T-cell (primary cell): ENCODE results near the gene ZNHIT1. TPM values are rescaled to one million over a fixed set of nuclear protein-coding genes. Genes with fewer than 3 reads are reported as not detected.
"Not testable (repeated sequence)": the region's sequence is repeated elsewhere in the genome, so short reads cannot be mapped to it uniquely, and the experiment has no call there.

Experiments
- ATAC-seq, 4 experiments: fragments of 200-7000 bp in 3 of 4; fragments of 150-1000 bp in 1 of 4; cut with Tn5 transposase; replicated peaks in 1 of 4; 1 replicate in 3 of 4; 2 replicates in 1 of 4; pipeline ENCODE4 v1.10.0; 2021; ENCODE audit warnings: moderate library complexity in 3 of 4, mild to moderate bottlenecking in 2 of 4, moderate number of reproducible peaks in 1 of 4
- CTCF ChIA-PET, 2 donors: fragments of 300-600 bp; sonication (Branson Sonifier 250); formaldehyde crosslinking; loops; one replicate each; lab custom pipeline; 2022; ENCODE audit warnings: antibody characterized with exemption in 2 of 2; lab: Charles Lee
- POLR2A ChIA-PET, 2 donors: fragments of 300-600 bp; sonication (Branson Sonifier 250); formaldehyde crosslinking; loops; one replicate each; lab custom pipeline; 2022; ENCODE audit warnings: antibody characterized with exemption in 2 of 2; lab: Charles Lee
- DNase-seq, 35 experiments: peaks; one replicate each; pipeline versions ENCODE4 v3.0.0 to v3.0.0-alpha.2; 2013 to 2023
- H3K27ac ChIP-seq: one replicate; pipeline ENCODE4 v1.5.1; 2013; ENCODE audit warnings: low read length
- H3K27me3 ChIP-seq, 2 experiments: replicated peaks in 1 of 2; 1 replicate in 1 of 2; 2 replicates in 1 of 2; pipeline versions ENCODE4 v1.6.1 to v1.7.0; 2013; ENCODE audit warnings: low read length in 1 of 2, mixed read lengths in 1 of 2; ENCODE audit not compliant: control insufficient read depth in 2 of 2, insufficient read depth in 2 of 2; ENCODE audit errors: extremely low read depth in 1 of 2
- H3K36me3 ChIP-seq, 2 donors: 1 replicate in 1 of 2; 2 replicates in 1 of 2; pipeline versions ENCODE4 v1.6.1 to v1.7.0; 2013; ENCODE audit warnings: low read length in 1 of 2; ENCODE audit not compliant: control insufficient read depth in 2 of 2, insufficient read depth in 1 of 2; ENCODE audit errors: extremely low read depth in 1 of 2
- H3K4me1 ChIP-seq, 2 experiments: 1 replicate in 1 of 2; 2 replicates in 1 of 2; pipeline versions ENCODE4 v1.6.1 to v1.7.0; 2013; ENCODE audit warnings: low read length in 2 of 2, mixed read lengths in 1 of 2; ENCODE audit not compliant: insufficient read depth in 2 of 2, control insufficient read depth in 1 of 2; ENCODE audit errors: extremely low read depth in 1 of 2
- H3K4me3 ChIP-seq, 2 donors: 1 replicate in 1 of 2; 2 replicates in 1 of 2; pipeline versions ENCODE4 v1.5.1 to v1.7.0; 2013; ENCODE audit warnings: mild to moderate bottlenecking in 2 of 2, low read length in 1 of 2, moderate library complexity in 1 of 2; ENCODE audit not compliant: control insufficient read depth in 1 of 2; ENCODE audit errors: extremely low read depth in 1 of 2
- H3K9me3 ChIP-seq: 2 replicates; pipeline ENCODE4 v1.7.0; 2013
- H3K27ac Mint-ChIP-seq, 2 donors: one replicate each; pipeline ENCODE4 v1.8.0; 2020 to 2021; ENCODE audit warnings: mild to moderate bottlenecking in 2 of 2, mixed read lengths in 2 of 2
- H3K27me3 Mint-ChIP-seq, 2 donors: one replicate each; pipeline ENCODE4 v1.8.0; 2021 to 2022; ENCODE audit warnings: mixed read lengths in 2 of 2
- H3K36me3 Mint-ChIP-seq: one replicate; pipeline ENCODE4 v1.8.0; 2021; ENCODE audit warnings: mixed read lengths
- H3K4me1 Mint-ChIP-seq, 3 donors: one replicate each; pipeline ENCODE4 v1.8.0; 2020 to 2022; ENCODE audit warnings: mixed read lengths in 3 of 3, mild to moderate bottlenecking in 1 of 3
- H3K4me3 Mint-ChIP-seq, 3 donors: one replicate each; pipeline ENCODE4 v1.8.0; 2020 to 2022; ENCODE audit warnings: mild to moderate bottlenecking in 3 of 3, mixed read lengths in 3 of 3, moderate library complexity in 3 of 3
- H3K9me3 Mint-ChIP-seq, 3 donors: one replicate each; pipeline ENCODE4 v1.8.0; 2020 to 2022; ENCODE audit warnings: mixed read lengths in 3 of 3
- WGBS: methylation state at CpG from one replicate; pipeline ENCODE4 v1.1.5; 2013; ENCODE audit warnings: missing lambda C conversion rate; ENCODE audit not compliant: insufficient coverage; 5-methylcytosine and 5-hydroxymethylcytosine counted together
- total RNA-seq, 35 experiments: library from RNA in 6 of 35; stranded (reverse) in 6 of 35; fragments of 120-200 nt in 1 of 35; gene quantifications; one replicate each; pipeline versions ENCODE4 v1.2.1 to v1.2.4 and lab custom pipeline; 2013 to 2026

Gene ZNHIT1
- total RNA-seq, 5 donors from 2014 or later (not counting 1 experiment from before 2014, with no cell fraction given): 32.9 to 54.1 (median 50.4) TPM

DNA sequence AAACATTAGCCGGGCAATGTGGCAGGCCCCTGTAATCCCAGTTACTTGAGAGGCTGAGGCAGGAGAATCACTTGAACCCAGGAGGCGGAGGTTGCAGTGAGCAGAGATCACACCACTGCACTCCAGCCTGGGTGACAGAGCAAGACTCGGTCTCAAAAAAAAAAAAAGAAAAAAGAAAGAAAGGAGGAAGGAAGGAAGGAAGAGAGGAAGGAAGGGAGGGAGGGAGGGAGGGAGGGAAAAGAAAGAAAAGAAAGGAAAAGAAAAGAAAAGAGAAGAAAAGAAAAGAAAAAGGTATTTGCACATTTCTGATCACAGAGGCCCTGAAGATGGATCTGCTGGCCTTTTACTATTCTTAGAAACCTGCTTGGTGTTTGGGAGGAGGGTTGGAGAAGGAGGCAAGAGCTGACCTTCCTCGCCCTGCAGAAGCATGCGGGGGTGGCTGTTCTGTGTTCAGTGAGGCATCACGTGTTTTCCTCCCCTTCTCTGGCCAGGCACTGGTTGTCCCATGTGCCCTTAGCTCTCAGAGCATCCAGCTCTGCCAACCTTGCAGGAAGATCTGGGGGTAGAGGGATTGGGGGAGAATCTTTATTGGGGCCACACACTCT, 46.2 kb downstream of the ZNHIT1 start:
- H3K4me3 Mint-ChIP-seq, POLR2A ChIA-PET, H3K4me1 Mint-ChIP-seq, H3K4me3 ChIP-seq, CTCF ChIA-PET, ATAC-seq, H3K27ac Mint-ChIP-seq, H3K9me3 Mint-ChIP-seq, H3K9me3 ChIP-seq, H3K36me3 Mint-ChIP-seq, H3K4me1 ChIP-seq, DNase-seq, H3K27ac ChIP-seq, H3K36me3 ChIP-seq: not testable (repeated sequence)
- peaks cover 8 to 19% of the 10 kb centered on the region in 2 donors for H3K27me3 Mint-ChIP-seq
- H3K27me3 ChIP-seq: peaks cover 0 to 23% of the 10 kb centered on the region in 2 experiments
- WGBS: 60% methylated on average over 4 of the region's 6 CpGs

DNA sequence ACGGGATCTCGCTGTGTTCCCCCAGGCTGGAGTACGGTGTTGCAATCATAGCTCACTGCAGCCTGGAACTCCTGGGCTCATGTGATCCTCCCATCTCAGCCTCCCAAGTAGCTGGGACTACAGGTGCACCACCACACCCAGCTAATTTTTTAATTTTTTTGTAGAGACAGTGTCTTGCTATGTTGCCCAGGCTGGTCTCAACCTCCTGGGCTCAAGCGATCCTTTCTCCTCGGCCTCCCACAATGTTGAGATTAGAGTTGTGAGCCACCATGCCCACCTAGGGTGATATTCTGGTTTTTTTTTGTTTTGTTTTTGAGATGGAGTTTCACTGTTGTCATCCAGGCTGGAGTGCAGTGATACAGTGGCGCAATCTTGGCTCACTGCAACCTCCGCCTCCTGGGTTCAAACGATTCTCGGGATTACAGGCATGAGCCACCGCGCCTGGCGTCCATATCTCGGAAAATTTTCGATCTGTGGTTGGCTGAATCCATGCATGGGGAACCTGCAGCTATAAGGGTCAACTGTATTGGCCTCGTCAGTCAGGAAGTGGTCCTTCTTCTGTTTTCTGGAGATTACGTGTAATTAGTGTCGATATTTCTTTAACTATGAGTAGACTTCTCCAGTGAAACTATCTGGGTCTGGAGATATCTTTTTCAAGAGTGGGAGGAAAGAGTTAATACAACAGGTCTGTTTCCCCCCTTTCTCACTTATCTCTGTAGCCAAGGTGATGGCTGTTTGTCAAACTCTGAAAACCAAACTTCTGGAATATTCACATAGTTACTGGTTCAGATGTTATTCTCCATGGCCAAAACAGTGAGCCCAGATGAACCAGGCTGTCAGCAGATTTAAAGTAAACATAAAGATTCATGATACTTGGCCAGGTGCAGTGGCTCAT, 47.9 kb downstream of the ZNHIT1 start:
- CTCF ChIA-PET: interaction anchor here in 1 of 2 donors (0.7 kb wide), 1 partner anchor 36 kb away, joined by 3 read pairs; no protein-coding TSS in a partner anchor
- H3K9me3 ChIP-seq: no peaks in the 10 kb centered on the region
- 55% methylated on average over 5 of the region's 17 CpGs for WGBS
- H3K4me3 ChIP-seq: no peak overlapping the region
- POLR2A ChIA-PET: interaction anchor here in 1 of 2 donors (0.6 kb wide), 1 partner anchor 8 kb away, joined by 4 read pairs; no protein-coding TSS in a partner anchor
- peaks cover 0 to 34% of the 10 kb centered on the region in 2 experiments for H3K27me3 ChIP-seq
- Mint-ChIP-seq H3K9me3 (no peaks in the 10 kb centered on the region), H3K4me1 (no peaks in the 10 kb centered on the region), H3K27me3 (peaks cover 14 to 23% of the 10 kb centered on the region in 2 donors), H3K27ac (no peak overlapping the region), H3K36me3 (no peaks in the 10 kb centered on the region), H3K4me3 (no peak overlapping the region)
- H3K27ac ChIP-seq: no peak overlapping the region
- H3K36me3 ChIP-seq: no peaks in the 10 kb centered on the region
- ATAC-seq: no peak
- no peaks in the 10 kb centered on the region for H3K4me1 ChIP-seq
- DNase-seq: no peak

DNA sequence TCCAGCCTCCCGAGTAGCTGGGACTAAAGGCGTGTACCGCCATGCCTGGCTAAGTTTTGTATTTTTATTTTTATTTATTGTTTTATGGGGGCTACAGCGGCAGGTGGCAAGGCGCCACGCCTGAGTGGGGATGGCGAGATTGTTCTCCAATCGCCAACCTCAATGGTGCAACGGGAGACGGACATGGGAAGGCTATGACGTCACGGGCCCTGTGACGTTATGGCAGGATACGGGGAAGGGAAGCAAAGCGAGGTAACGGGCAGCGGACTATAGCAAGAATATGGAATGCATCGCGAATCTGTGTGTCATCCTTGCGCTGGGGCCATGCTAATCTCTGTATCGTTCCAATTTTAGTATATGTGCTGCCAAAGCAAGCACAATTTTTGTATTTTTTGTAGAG, 51.7 kb downstream of the ZNHIT1 start:
- Mint-ChIP-seq H3K4me1 (no peaks in the 10 kb centered on the region), H3K27me3 (peaks cover 14 to 21% of the 10 kb centered on the region in 2 donors), H3K36me3 (no peaks in the 10 kb centered on the region), H3K4me3 (no peak overlapping the region), H3K9me3 (no peaks in the 10 kb centered on the region), H3K27ac (no peak overlapping the region)
- Histone ChIP-seq H3K4me1 (no peaks in the 10 kb centered on the region), H3K4me3 (no peak overlapping the region), H3K27me3 (peaks cover 0 to 34% of the 10 kb centered on the region in 2 experiments), H3K9me3 (no peaks in the 10 kb centered on the region), H3K36me3 (no peaks in the 10 kb centered on the region), H3K27ac (no peak overlapping the region)
- DNase-seq (no peak), ATAC-seq (no peak)
- ChIA-PET POLR2A (no interaction called here), CTCF (no interaction called here)
- WGBS: 93% methylated on average over 17 of the region's 21 CpGs

DNA sequence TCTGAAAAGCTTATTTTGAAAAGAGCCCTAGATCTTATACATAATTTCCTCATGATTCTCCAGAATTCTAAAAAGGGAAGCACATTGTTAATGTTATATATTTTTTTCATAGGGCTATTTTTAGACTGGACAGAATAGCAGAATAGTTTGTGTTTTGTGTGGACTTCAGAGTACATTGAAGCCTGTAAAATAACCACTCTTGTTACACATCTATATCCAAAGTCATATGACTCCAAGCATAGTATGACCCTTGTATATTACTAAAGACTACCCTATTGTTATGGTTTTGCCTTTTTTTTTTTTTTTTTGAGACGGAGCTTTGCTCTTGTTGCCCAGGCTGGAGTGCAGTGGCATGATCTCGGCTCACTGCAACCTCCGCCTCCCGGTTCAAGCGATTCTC, 53.1 kb downstream of the ZNHIT1 start:
- DNase-seq (no peak), ATAC-seq (no peak)
- no peak overlapping the region for H3K4me3 Mint-ChIP-seq
- no peak overlapping the region for H3K27ac ChIP-seq
- peaks cover 12 to 22% of the 10 kb centered on the region in 2 donors for H3K27me3 Mint-ChIP-seq
- CTCF ChIA-PET: interaction anchor here in 1 of 2 donors (0.6 kb wide), 1 partner anchor 70 kb away, joined by 5 read pairs; the partner anchor contains the start of gene MOGAT3
- WGBS: 85% methylated on average over 4 of the region's 5 CpGs
- no peaks in the 10 kb centered on the region for H3K4me1 Mint-ChIP-seq
- H3K9me3 ChIP-seq: no peaks in the 10 kb centered on the region
- no peaks in the 10 kb centered on the region for H3K9me3 Mint-ChIP-seq
- peaks cover 0 to 30% of the 10 kb centered on the region in 2 experiments for H3K27me3 ChIP-seq
- no peaks in the 10 kb centered on the region for H3K36me3 Mint-ChIP-seq
- POLR2A ChIA-PET: no interaction called here
- H3K4me3 ChIP-seq: no peak overlapping the region
- no peaks in the 10 kb centered on the region for H3K4me1 ChIP-seq
- no peaks in the 10 kb centered on the region for H3K36me3 ChIP-seq
- no peak overlapping the region for H3K27ac Mint-ChIP-seq

GRCh38 chr7:101273206-101273605, 55.2 kb downstream of the ZNHIT1 start:
- Mint-ChIP-seq H3K27me3 (peaks cover 19 to 31% of the 10 kb centered on the region in 2 donors), H3K4me3 (no peak overlapping the region), H3K4me1 (no peaks in the 10 kb centered on the region), H3K27ac (no peak overlapping the region), H3K9me3 (no peaks in the 10 kb centered on the region), H3K36me3 (no peaks in the 10 kb centered on the region)
- DNase-seq (no peak), ATAC-seq (no peak)
- H3K9me3 ChIP-seq: no peaks in the 10 kb centered on the region
- H3K27me3 ChIP-seq: peaks cover 0 to 42% of the 10 kb centered on the region in 2 experiments
- POLR2A ChIA-PET: no interaction called here
- no peaks in the 10 kb centered on the region for H3K4me1 ChIP-seq
- CTCF ChIA-PET: no interaction called here
- no peak overlapping the region for H3K4me3 ChIP-seq
- H3K27ac ChIP-seq: no peak overlapping the region
- no peaks in the 10 kb centered on the region for H3K36me3 ChIP-seq
- WGBS: 90% methylated on average over 2 of the region's 4 CpGs
